GM21786 (cell line): ENCODE measurements around the gene CREM.

ENCODE experiments used
- ATAC-seq: cut with Tn5 transposase; IDR thresholded peaks from one replicate; pipeline ENCODE4 v1.9.1; 2021; ENCODE audit not compliant: unreplicated experiment

CREM gene

DNA sequence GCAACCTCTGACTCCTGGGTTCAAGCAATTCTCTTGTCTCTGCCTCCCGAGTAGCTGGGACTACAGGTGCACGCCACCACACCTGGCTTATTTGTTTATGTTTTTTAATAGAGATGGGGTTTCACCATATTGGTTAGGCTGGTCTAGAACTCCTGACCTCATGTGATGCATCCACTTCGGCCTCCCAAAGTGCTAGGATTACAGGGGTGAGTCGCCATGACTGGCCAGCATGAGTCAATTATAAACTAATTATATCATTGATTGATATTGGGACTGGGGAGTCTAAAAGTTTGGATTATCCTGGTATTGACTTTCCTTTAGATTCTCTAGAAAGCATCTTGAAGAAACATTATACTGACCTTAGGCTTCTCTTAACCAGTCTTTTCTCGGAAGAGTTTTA lies 135.8 kb downstream of the CREM start:
- no peak for ATAC-seq
